Stimulated activated CD4-positive, alpha-beta T cell treated with anti-CD3 and anti-CD28 coated beads, Interleukin-12 subunit alpha, Interleukin-12 subunit beta, amount 100 ng/mL, for 48 hours (primary cell): ENCODE results near the gene MRPL36.
"Not testable (repeated sequence)": the region's sequence is repeated elsewhere in the genome, so short reads cannot be mapped to it uniquely, and the experiment has no call there.

Experiments used
- DNase-seq, 3 donors: peaks; one replicate each; pipeline ENCODE4 v3.0.0-alpha.2; 2020; ENCODE audit warnings: low read depth in 2 of 3, low spot score in 1 of 3

MRPL36 gene

GRCh38 chr5:1832511-1833250 lies 33.0 kb upstream of the MRPL36 start:
- no peak for DNase-seq

GRCh38 chr5:1831677-1832313 lies 32.2 kb upstream of the MRPL36 start:
- DNase-seq: no peak

- no peak for DNase-seq
Observed at GRCh38 chr5:1831257-1831656, 31.6 kb upstream of the MRPL36 start.

- DNase-seq: no peak
Observed at GRCh38 chr5:1830571-1831228, 31.1 kb upstream of the MRPL36 start.

GRCh38 chr5:1827886-1828397 lies 28.3 kb upstream of the MRPL36 start:
- DNase-seq: no peak

- no peak for DNase-seq
Observed at GRCh38 chr5:1827025-1827885, 27.6 kb upstream of the MRPL36 start.

- DNase-seq: no peak
Observed at GRCh38 chr5:1826235-1826980, 26.8 kb upstream of the MRPL36 start.

GRCh38 chr5:1824903-1825841 lies 25.5 kb upstream of the MRPL36 start:
- no peak for DNase-seq

GRCh38 chr5:1824109-1824821 lies 24.6 kb upstream of the MRPL36 start:
- DNase-seq: no peak

- no peak for DNase-seq
Observed at GRCh38 chr5:1823381-1824034, 23.9 kb upstream of the MRPL36 start.

- DNase-seq: no peak
Observed at GRCh38 chr5:1821862-1822261, 22.2 kb upstream of the MRPL36 start.

GRCh38 chr5:1820926-1821325 lies 21.3 kb upstream of the MRPL36 start:
- DNase-seq: no peak

- no peak for DNase-seq
Observed at GRCh38 chr5:1820381-1820780, 20.7 kb upstream of the MRPL36 start.

- DNase-seq: no peak
Observed at GRCh38 chr5:1819458-1819857, 19.8 kb upstream of the MRPL36 start.

GRCh38 chr5:1818784-1819183 lies 19.1 kb upstream of the MRPL36 start:
- DNase-seq: no peak

- no peak for DNase-seq
Observed at GRCh38 chr5:1817261-1818043, 17.8 kb upstream of the MRPL36 start.

- not testable (repeated sequence) for DNase-seq
Observed at GRCh38 chr5:1816495-1817089, 17.0 kb upstream of the MRPL36 start.
